ENCODE results near the gene ACP4.
"Not testable (repeated sequence)": the region's sequence is repeated elsewhere in the genome, so short reads cannot be mapped to it uniquely, and the experiment has no call there.

Gene ACP4

DNA sequence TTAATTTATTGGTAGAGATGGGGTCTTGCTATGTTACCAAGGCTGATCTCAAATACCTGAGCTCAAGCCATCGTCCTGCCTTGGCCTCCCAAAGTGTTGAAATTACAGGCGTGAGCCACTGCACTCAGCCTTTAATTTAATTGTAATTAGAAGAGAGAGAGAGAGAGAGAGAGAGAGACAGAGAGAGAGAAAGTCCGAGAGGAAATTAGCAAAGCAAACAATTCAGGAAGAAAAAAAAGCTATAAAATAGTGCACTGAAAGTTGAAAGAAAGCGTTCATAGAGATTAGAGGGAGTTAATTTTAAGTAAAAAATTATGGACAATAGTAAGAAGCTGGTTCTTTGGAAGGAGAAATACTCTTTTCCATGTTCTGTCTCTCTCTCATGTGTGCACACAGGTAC, 13.0 kb upstream of the ACP4 start:
- DNase-seq, result no peak

DNA sequence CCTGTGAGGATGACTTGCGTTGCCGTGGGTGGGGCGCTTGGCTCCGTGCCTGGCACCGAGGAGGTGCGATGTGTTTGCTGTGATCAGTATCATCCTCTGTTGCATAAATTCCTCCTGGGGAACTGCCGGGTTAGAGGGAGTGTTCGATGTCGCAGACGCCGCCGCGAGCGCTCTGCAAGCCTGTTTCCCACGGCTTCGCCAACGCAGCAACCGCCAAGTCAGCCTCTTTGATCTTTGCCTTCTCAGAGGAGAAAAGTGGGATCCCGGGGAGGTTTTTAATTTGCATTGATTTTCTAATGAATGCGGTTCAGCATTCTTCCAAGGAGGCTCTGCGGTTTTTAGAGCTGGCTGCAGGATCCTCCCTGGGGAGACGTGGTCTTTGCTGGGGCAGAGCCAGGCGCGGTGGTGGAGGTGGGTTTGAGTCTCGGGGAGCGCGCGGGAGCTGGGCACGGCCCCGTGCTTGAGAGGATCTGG, 12.3 kb upstream of the ACP4 start:
- DNase-seq, result no peak

- no peak for DNase-seq
These were observed 11.2 kb upstream of the ACP4 start for GRCh38 chr19:50778906-50779430.

DNA sequence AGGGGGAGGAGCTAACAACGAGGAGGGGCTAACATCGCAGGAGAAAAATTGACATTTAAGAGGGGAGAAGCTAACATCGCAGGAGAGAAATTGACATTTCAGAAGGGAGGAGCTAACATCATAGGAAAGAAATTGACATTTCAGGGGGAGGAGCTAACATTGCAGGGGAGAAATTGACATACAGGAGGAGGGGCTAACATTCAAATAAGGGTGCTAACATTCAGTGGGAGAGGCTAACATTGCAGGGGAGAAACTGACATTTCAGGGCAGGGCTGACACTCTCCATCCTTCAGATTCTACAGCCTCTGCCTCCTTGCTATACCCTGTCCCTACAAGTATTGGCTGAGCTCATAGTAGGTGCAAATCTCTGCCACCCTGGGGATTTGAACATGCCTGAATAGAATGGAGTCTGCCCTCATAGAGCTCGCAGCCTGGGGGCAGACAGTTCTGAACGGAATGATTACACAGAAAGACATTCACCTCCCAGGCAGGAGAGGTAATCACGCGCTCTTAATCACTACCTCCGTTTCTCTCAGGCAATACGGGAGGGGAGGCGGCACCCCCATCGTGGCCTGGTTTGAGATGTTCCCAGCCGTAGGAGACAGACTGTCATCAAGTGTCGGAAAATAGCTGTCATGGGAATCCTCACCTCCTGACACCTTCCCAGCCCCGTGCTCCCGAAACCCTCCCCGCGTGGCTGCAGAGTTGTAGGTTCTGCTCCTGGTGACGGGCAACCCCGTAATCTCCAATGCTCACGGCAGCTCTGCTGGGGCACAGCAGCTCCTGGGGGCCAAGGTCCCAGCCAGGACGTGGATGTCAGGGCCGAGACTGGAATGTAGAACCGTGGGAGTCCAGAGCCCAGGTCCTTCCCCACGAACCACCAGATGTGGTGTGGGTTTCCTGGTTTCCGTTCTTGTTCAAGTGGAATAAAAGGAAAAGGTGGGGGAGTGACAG, 10.4 kb upstream of the ACP4 start:
- DNase-seq, result no peak

DNA sequence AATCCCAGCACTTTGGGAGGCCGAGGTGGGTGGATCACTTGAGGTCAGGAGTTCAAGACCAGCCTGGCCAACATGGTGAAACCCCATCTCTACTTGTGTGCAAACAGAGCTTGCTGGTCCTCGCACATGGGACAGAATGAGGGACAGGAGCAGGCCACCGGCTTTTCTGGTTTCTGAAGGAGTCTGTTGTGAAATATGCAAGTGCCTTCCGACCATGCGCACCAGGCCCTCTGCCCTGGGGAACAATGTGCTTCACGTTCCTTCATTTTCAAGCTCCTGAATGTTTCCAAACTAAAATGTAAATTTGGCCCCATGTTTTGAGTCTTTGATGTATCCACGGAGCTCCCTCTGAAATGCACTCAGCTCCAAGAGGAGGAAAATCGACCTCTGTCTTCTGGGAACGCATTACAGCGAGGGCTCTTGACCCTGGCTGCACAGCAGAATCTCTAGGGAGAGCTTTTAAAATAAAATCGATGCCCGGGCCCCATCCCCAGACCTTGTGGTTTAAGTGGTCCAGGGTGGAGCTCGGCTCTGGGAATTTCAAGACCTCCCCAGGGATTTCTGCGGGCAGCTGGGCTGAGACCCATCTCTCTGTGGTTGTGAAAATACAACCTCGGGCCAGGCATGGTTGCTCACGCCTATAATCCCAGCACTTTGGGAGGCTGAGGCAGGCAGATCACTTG, 9.3 kb upstream of the ACP4 start:
- no peak for DNase-seq

- DNase-seq, result not testable (repeated sequence)
These were observed 6.4 kb upstream of the ACP4 start for GRCh38 chr19:50783848-50784152.

- no peak for DNase-seq
These were observed 5.5 kb upstream of the ACP4 start for GRCh38 chr19:50784710-50785109.

DNA sequence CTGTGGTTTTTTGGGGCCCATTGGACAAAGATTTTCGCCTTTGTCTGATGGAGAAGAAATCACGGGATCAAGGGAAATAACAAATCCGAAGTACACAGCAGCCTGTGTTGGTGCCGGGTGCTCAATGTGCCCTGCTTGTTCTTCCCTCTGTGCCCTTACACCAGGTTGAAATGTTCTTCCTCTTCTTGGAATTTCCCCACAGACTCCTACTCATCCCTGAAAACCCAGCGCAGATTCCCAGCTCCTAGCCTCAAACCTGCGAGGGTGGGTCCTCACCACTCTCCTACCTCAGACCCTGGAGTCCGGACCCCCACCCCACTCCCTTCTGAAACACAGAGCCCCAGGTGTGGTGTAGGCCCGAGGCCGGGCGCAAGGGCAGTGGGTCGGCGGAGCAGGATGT, 4.9 kb upstream of the ACP4 start:
- no peak for DNase-seq

DNA sequence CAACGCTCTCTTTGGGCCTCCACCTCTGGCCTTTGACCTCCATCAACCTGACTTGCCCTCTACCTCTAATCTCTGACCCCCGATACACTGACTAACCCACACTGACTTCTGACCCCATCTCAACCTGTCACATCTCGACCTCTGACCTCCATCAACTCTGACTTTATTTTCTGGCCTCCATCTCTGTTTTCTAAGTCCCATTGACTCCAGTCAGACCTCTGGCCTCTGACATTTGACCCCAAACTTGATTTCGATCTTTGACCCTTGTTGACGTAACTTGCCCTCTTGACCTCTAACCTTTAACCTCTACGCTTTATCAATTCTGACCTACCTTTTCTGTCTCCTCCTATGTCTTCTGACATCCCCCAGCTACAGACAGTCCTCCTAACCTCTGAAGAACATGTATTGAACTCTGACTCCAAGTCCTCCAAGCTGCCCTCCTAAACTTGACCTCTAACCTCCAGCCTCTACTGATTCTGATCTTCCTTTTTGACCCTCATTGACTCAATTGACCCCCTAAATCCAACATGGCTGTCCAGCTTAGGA, 780 bp downstream of the ACP4 start:
- DNase-seq, result no peak

DNA sequence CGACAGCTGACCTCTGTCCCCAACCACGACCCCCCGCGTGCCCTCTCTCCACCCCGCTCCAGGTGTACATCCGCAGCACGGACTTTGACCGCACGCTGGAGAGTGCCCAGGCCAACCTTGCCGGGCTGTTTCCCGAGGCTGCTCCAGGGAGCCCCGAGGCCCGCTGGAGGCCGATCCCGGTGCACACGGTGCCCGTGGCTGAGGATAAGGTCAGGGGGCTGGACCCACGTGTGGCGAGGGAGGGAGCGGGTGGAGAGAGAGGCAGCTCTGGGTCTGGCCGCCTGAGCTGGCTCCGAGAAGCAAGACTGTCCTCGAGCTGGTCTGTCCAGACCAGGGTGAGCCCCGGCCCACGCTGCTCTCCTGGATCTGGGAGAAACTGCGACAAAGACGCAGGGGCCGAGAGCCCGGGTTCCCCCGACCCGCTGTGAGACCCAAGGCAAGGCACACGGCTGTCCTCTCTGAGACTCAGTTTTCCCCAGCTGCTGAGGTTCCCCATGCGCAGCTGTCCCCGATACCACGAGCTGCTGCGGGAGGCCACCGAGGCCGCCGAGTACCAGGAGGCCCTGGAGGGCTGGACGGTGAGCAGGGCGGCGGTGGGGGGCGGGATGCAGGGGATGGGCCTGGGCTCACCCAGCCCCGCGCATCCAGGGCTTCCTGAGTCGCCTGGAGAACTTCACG, 1.5 kb downstream of the ACP4 start:
- no peak for DNase-seq

GRCh38 chr19:50792272-50793250, 2.3 kb downstream of the ACP4 start:
- no peak for DNase-seq

- DNase-seq, result no peak
These were observed 3.4 kb downstream of the ACP4 start for GRCh38 chr19:50793558-50794065.

DNA sequence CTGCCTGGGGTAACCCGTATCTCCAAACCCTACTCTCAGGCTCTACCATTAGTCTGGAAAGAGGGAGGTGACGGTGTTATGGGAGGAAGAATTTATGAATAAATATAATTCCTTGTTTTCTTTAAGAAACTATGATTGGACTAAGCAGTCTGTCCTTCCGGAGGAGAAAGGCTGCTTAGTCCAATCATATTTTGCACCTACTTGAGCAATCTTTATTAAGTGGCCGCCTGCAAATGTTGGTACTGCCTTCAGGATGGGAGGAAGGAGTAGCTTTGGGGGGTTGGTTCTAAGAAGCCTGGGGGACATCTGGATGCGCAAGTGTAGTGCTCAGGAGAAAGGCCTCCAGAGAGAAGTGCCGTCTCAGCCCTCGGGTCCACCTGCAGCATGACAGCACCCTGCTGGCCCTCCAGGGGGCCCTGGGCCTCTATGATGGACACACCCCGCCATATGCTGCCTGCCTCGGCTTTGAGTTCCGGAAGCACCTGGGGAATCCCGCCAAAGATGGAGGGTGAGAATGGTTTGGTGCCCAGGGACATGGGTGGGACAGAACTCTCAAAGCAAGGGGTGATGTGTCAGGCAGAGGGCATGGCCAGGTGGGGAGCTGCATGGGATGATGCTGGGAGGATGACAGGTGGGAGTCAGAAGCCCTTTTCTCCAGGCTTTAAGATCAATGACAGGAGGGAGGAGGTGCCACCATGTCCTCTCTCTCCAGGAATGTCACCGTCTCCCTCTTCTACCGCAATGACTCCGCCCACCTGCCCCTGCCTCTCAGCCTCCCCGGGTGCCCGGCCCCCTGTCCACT, 4.1 kb downstream of the ACP4 start:
- DNase-seq, result peak; percentile 47 to 62

DNA sequence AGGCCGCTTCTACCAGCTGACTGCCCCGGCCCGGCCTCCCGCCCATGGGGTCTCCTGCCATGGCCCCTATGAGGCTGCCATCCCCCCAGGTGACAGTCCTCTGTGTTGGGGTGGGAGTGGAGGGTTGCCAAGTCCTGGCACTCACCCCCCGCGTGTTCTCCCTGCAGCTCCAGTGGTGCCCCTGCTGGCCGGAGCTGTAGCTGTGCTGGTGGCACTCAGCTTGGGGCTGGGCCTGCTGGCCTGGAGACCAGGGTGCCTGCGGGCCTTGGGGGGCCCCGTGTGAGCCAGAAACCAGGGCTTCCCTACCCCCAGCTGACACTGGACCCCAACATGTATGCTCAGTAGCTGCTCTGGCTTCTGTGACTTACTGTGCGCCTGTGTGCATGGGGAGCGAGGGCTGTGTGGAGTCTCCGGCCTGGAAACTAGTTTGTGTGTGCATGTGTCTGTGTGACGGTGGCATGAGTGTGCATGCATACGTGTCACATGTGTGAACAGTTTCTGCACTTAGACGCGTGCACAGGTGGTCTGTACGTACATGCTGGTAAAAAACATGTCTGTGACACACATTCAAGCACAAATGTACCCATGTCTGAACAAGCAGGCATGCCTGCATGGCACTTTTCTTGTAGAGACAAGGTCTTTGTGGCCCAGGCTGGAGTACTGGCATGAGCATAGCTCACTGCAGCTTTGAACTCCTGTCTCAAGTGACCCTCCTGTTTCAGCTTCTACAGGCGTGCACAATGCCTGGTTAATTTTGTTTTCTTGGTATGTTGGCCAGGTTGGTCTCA, 4.9 kb downstream of the ACP4 start:
- DNase-seq, result peak; percentile 25 to 41

DNA sequence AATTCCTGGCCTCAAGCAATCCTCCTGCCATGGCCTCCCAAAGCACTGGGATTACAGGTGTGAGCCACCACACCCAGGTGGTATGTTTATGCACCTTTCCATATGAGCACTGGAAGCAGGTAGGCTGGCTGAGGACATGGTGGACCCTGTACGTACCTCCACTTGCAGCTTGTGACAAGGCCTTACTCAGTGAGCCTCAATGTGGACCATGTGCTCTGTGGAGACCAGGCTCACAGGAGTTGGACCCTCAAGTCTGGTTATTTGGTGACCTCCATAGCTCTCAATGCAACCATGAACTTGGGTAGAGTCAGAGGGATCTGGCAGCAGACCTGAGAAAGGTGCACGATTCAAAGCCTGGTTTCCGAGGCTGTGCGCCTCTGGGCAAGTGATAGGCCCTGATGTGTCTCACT, 5.5 kb downstream of the ACP4 start:
- peak in 1 of 2 experiments; percentile 21 for DNase-seq

DNA sequence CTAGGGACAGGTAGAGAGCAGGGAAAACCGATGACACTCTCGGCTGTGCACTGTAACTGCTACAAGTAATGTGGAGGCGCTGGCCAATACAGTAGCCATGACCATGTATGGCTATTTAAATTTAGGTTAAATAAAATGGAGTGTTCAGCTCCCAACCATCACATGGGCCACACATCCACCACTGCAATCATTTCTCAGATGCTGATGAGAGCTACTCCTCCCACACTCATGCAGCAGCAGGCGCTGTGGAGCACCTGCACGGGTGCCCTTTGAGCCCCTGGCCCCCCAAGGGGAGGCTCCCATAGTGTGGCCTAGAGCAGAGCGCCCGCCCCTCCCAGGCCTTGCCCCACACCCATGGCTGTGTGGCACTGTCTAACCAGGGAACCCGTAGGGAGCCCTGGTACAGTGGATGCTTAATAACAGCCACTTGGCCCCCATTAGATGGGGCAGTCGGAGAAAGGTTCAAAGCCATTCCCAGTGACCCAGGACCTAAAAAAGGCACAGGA, 6.0 kb downstream of the ACP4 start:
- no peak for DNase-seq

DNA sequence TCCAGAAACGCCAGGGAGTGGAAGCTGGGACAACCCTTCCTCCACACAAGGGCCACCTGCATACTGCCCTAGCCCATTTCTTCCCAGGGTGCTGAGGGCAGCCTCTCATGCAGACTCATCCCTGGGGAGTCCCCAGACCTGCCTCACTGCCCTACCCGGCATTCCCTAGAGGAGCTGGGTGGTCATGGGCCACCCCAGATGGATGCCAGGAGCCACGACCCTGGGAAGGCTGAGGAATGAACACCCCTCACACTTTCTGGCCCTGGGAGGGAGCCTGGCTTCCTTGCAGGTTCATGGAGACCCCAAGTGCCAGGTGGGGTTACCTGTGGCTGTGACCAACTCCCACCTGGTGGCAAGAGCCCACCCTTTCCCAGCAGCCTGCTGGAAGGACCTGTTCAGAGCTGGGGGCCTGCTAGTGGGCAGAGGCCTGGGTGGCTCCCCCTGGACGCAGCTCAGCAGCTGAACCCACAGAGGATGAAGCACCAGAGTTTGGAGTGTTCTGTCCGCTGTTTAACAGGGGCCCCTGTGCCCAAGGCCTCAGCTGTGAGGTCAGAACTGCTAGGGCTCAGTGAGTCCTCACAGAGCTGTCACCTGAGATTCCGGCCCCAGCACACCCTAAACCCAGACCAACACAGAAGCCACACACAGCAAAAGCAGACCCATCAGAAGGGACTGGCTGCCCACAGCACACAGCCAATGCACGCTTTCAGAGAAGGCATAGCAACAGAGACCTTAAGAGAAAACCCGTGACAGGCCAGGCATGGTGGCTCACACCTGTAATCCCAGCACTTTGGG, 6.6 kb downstream of the ACP4 start:
- DNase-seq, result no peak

- DNase-seq, result no peak
These were observed 7.2 kb downstream of the ACP4 start for GRCh38 chr19:50797429-50797780.

Data from NCI-H2081 (cell line).